Smooth muscle cell of the coronary artery (primary cell): ENCODE measurements around the gene IGF2. TPM values are rescaled to one million over a fixed set of nuclear protein-coding genes. Genes with fewer than 3 reads are reported as not detected.

Experiments used
- total RNA-seq: library from RNA; depleted of rRNA; stranded (reverse); fragments of >200 nt; gene quantifications from 2 replicates; pipeline ENCODE4 v1.2.3, GENCODE V29; 2014; ENCODE audit warnings: low replicate concordance

The IGF2 gene, protein sequence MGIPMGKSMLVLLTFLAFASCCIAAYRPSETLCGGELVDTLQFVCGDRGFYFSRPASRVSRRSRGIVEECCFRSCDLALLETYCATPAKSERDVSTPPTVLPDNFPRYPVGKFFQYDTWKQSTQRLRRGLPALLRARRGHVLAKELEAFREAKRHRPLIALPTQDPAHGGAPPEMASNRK
- 0.12 and 0.83 TPM in 2 replicates for total RNA-seq

DNA sequence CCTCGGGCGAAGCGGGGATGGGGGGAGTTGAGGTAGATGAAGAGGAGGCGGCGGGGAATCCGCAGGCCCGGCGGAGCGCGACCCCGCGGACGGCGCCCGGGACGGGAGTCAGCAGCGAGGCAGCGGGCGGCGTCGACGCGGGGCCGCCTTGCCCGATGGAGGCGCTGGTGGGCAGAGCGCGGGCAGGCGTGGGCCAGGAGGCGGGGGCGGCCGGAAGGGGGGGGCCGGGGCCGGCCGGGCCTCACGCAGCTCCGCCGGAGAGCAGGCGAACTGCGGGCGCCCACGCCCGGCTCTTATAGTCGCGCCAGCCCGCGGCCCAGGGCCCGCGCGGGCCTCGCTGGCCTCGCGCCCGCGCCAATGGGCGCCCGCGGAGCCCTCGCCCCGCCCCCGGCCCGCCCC lies at the start of gene IGF2:
Gene IGF2 (minus strand): TSS at position 267 of the 399 bp plus-strand sequence. CDS start 3,866 bp downstream, outside the sequence.

DNA sequence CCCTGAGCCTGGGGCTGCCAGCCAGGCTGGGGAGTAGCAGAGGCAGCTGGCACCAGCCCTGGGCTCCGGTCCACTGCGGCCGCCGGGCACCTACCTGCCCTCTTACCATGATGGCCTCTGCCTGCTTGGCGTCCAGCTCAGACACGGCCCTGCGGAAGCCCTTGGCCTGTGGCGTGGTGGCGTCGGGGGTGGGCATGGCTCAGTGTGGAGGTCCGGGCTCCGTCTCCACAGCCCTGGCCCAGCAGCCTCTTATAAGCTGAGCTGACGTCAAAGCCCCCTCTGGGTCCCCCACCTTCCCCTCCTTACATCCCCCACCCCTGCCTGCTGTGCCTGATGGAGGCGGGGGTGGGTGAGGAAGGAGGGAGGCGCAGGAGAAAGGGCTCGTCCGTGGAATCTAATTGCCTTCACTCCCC lies 32.4 kb upstream of the IGF2 start, which contains the start of gene TH:
Gene TH (minus strand): TSS at position 225 of the 413 bp plus-strand sequence. CDS start 29 bp downstream, at position 196.

DNA sequence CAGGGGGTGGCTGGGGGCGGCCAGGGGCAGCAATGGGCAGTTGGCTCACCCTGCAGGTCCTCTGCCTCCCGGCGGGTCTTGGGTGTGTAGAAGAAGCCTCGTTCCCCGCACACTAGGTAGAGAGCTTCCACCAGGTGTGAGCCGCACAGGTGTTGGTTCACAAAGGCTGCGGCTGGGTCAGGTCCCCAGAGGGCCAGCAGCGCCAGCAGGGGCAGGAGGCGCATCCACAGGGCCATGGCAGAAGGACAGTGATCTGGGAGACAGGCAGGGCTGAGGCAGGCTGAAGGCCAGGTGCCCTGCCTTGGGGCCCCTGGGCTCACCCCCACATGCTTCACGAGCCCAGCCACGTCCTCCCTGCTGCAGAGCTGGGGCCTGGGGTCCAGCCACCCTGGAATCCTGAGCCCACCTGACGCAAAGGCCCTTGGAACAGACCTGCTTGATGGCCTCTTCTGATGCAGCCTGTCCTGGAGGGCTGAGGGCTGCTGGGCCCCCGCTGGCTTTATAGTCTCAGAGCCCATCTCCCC lies 21.6 kb upstream of the IGF2 start, which contains the start of gene INS:
Gene INS (minus strand): TSS at position 474 of the 524 bp plus-strand sequence. CDS start 238 bp downstream, at position 236.

Other genes starting within 250 kb of the IGF2 start
- gene PRR33, start 247.5 kb downstream of the IGF2 start, total RNA-seq: not detected in 2 replicates
- 0.15 and 0.70 TPM in 2 replicates for gene TNNT3, start 219.7 kb downstream of the IGF2 start, total RNA-seq
- gene MRPL23, start 192.1 kb downstream of the IGF2 start, total RNA-seq: 62.9 and 173 TPM in 2 replicates
- 2.3 and 523 TPM in 2 replicates for gene H19, start 141.5 kb downstream of the IGF2 start, total RNA-seq
- not detected in 2 replicates for gene INS, start 21.8 kb upstream of the IGF2 start, total RNA-seq
- gene TH, start 32.4 kb upstream of the IGF2 start, total RNA-seq: not detected in 2 replicates
- gene ASCL2, start 131.2 kb upstream of the IGF2 start, total RNA-seq: not detected in 2 replicates
- gene C11orf21, start 162.5 kb upstream of the IGF2 start, total RNA-seq: 0.08 TPM in 1 of 2 replicates, not detected in the other
- gene TSPAN32, start 162.6 kb upstream of the IGF2 start, total RNA-seq: 0.12 TPM in 1 of 2 replicates, not detected in the other
- 166 and 536 TPM in 2 replicates for gene CD81, start 237.9 kb upstream of the IGF2 start, total RNA-seq